Upper lobe of left lung (tissue), 4 donors: ENCODE results near the gene ADCY6.

Experiments
- CTCF ChIP-seq, 6 experiments: fragments of 450-650 bp in 4 of 6; fragments of 200-600 bp in 2 of 6; sonication (generic) in 2 of 6; IDR thresholded peaks; one replicate each; pipeline ENCODE4 v1.5.1; 2016 to 2019; ENCODE audit warnings: antibody characterized with exemption in 6 of 6
- EP300 ChIP-seq, 4 donors: sonication (generic); formaldehyde crosslinking; IDR thresholded peaks; one replicate each; pipeline ENCODE4 v1.5.1; 2017; ENCODE audit warnings: antibody characterized with exemption in 4 of 4, control low read depth in 2 of 4
- POLR2A ChIP-seq, 4 donors: fragments of 450-650 bp; IDR thresholded peaks; one replicate each; pipeline ENCODE4 v1.5.1; 2016 to 2017; ENCODE audit warnings: antibody characterized with exemption in 4 of 4, mild to moderate bottlenecking in 2 of 4
- POLR2AphosphoS5 ChIP-seq, 2 donors: sonication (generic); formaldehyde crosslinking; IDR thresholded peaks; one replicate each; pipeline ENCODE4 v1.5.1; 2017; ENCODE audit warnings: antibody characterized with exemption in 2 of 2

- TF ChIP-seq CTCF (IDR thresholded peaks at IDR 0.05) (no peak), POLR2AphosphoS5 (IDR thresholded peaks at IDR 0.05) (no peak), POLR2A (IDR thresholded peaks at IDR 0.05) (no peak), EP300 (IDR thresholded peaks at IDR 0.05) (no peak)
These were observed 11.6 kb upstream of the ADCY6 start for GRCh38 chr12:48800457-48800856.
